A549 (cell line): ENCODE data around the gene SLIT3. TPM values are rescaled to one million over a fixed set of nuclear protein-coding genes. Genes with fewer than 3 reads are reported as not detected.
A peak's percentile ranks its signal among the peaks of the same experiment; 100 is the strongest.

Source experiments
- ATAC-seq, 2 experiments: fragments of 200-7000 bp in 1 of 2; fragments of >200 bp in 1 of 2; cut with Nextera tagmentation in 1 of 2; cut with Tn5 transposase in 1 of 2; 3 replicates each; pipeline versions ENCODE4 v1.8.0 to v1.9.1; 2018 to 2020; ENCODE audit warnings: mild to moderate bottlenecking in 1 of 2, moderate library complexity in 1 of 2
- CTCF ChIA-PET: fragments of 300-600 bp; sonication (Branson Sonifier 250); formaldehyde crosslinking; extraction: SDS; loops from one replicate; lab custom pipeline; 2021; ENCODE audit warnings: antibody characterized with exemption, inconsistent platforms; lab: Yijun Ruan, JAX
- POLR2A ChIA-PET: fragments of 350-600 bp; formaldehyde crosslinking; extraction: SDS; loops from one replicate; lab custom pipeline; 2021; ENCODE audit warnings: antibody characterized with exemption, inconsistent platforms; lab: Yijun Ruan, JAX
- DNase-seq, 2 experiments: peaks; one replicate each; pipeline versions ENCODE4 v3.0.0 to v3.0.0-alpha.2; 2011 to 2016; ENCODE audit warnings: low read depth in 1 of 2, low spot score in 1 of 2
- FAIRE-seq: peaks from 2 replicates; lab custom pipeline; 2011; peaks lifted over from hg19 to GRCh38; lab: Jason Lieb, UNC
- H3K27ac ChIP-seq, 2 experiments: fragments of >200 bp; sonication (Bioruptor Twin); formaldehyde crosslinking; 3 replicates each; pipeline ENCODE4 v1.5.1; 2016 to 2017
- H3K4me1 ChIP-seq: fragments of >200 bp; sonication (Bioruptor Twin); formaldehyde crosslinking; 3 replicates; pipeline ENCODE4 v1.6.1; 2016
- H3K4me2 ChIP-seq: fragments of >200 bp; sonication (Bioruptor Twin); formaldehyde crosslinking; 3 replicates; pipeline ENCODE4 v1.6.1; 2016
- H3K4me3 ChIP-seq: fragments of >200 bp; sonication (Bioruptor Twin); formaldehyde crosslinking; 3 replicates; pipeline ENCODE4 v1.5.1; 2016
- H3K9me3 ChIP-seq: fragments of >200 bp; sonication (Bioruptor Twin); formaldehyde crosslinking; 3 replicates; pipeline ENCODE4 v1.6.1; 2016
- BCL3 ChIP-seq: fragments of >200 bp; sonication (Bioruptor Twin); formaldehyde crosslinking; IDR thresholded peaks from 3 replicates; pipeline ENCODE4 v1.6.1; 2016
- CBX2 ChIP-seq: fragments of 200-600 bp; sonication (generic); IDR thresholded peaks from 2 replicates; pipeline ENCODE4 v1.6.1; 2016; ENCODE audit warnings: low read depth, mild to moderate bottlenecking, borderline replicate concordance
- CHD2 ChIP-seq: fragments of 150-350 bp; IDR thresholded peaks from 2 replicates; pipeline ENCODE4 v1.6.1; 2014; ENCODE audit warnings: low read length; ENCODE audit not compliant: partially characterized antibody
- CHD4 ChIP-seq: fragments of 200-600 bp; sonication (generic); IDR thresholded peaks from 2 replicates; pipeline ENCODE4 v1.6.1; 2016; ENCODE audit warnings: antibody characterized with exemption, mild to moderate bottlenecking, borderline replicate concordance
- EHF ChIP-seq: fragments of 250-450 bp; sonication (Bioruptor Pico); IDR thresholded peaks from 2 replicates; pipeline ENCODE4 v1.5.0; 2020; ENCODE audit warnings: mild to moderate bottlenecking
- FOSB ChIP-seq: fragments of 250-450 bp; sonication (Bioruptor Pico); IDR thresholded peaks from 2 replicates; pipeline ENCODE4 v1.5.0; 2020; ENCODE audit warnings: mild to moderate bottlenecking, moderate library complexity
- FOXS1 ChIP-seq: fragments of 250-450 bp; sonication (Bioruptor Pico); IDR thresholded peaks from 2 replicates; pipeline ENCODE4 v1.5.0; 2020; ENCODE audit warnings: mild to moderate bottlenecking, moderate library complexity
- GATA3 ChIP-seq: IDR thresholded peaks from 2 replicates; pipeline ENCODE4 v1.6.1; 2012; ENCODE audit warnings: borderline replicate concordance
- HOXB5 ChIP-seq: fragments of 250-450 bp; sonication (Bioruptor Pico); IDR thresholded peaks from 2 replicates; pipeline ENCODE4 v1.5.0; 2020; ENCODE audit warnings: mild to moderate bottlenecking, moderate library complexity
- MAFK ChIP-seq: fragments of 450-650 bp; IDR thresholded peaks from 2 replicates; pipeline ENCODE4 v1.6.1; 2014; ENCODE audit not compliant: partially characterized antibody
- MAX ChIP-seq: IDR thresholded peaks from 2 replicates; pipeline ENCODE4 v1.6.1; 2012
- MYC ChIP-seq: IDR thresholded peaks from 2 replicates; pipeline ENCODE4 v1.6.1; 2012; ENCODE audit warnings: mild to moderate bottlenecking, inconsistent platforms, low read length, improper control_type of control experiment, borderline replicate concordance
- PHF8 ChIP-seq: fragments of 200-600 bp; sonication (generic); IDR thresholded peaks from 2 replicates; pipeline ENCODE4 v1.6.1; 2016; ENCODE audit warnings: low read depth, mild to moderate bottlenecking, antibody characterized with exemption, moderate library complexity, borderline replicate concordance
- POLR2A ChIP-seq: IDR thresholded peaks from 2 replicates; pipeline ENCODE4 v1.6.1; 2012; ENCODE audit warnings: mild to moderate bottlenecking, low read length
- REST ChIP-seq: fragments of 200-600 bp; sonication (generic); IDR thresholded peaks from 2 replicates; pipeline ENCODE4 v1.6.1; 2016; ENCODE audit warnings: antibody characterized with exemption, mild to moderate bottlenecking, moderate library complexity
- SMC3 ChIP-seq: fragments of >200 bp; sonication (Bioruptor Twin); formaldehyde crosslinking; IDR thresholded peaks from 3 replicates; pipeline ENCODE4 v1.6.1; 2018; ENCODE audit warnings: inconsistent platforms
- SREBF2 ChIP-seq: fragments of 450-650 bp; IDR thresholded peaks from 2 replicates; pipeline ENCODE4 v1.6.1; 2014; ENCODE audit warnings: mild to moderate bottlenecking, moderate library complexity
- USF2 ChIP-seq: fragments of 450-650 bp; IDR thresholded peaks from 2 replicates; pipeline ENCODE4 v1.6.1; 2014; ENCODE audit warnings: antibody characterized with exemption
- ZSCAN20 ChIP-seq: fragments of 250-450 bp; sonication (Bioruptor Pico); IDR thresholded peaks from 2 replicates; pipeline ENCODE4 v1.8.0; 2022; ENCODE audit warnings: mild to moderate bottlenecking, moderate library complexity
- WGBS: methylation state at CpG from one replicate; pipeline ENCODE4 v1.1.6; 2017; ENCODE audit errors: missing lambda C conversion rate; 5-methylcytosine and 5-hydroxymethylcytosine counted together
- polyA plus RNA-seq, 4 experiments: library from polyadenylated mRNA; depleted of rRNA in 3 of 4; stranded (reverse); fragments of >200 nt; fragmentation: RNase III in 1 of 4; extraction: RNeasy Plus Mini Kit Qiagen cat#74134 plus additional on column Dnase treatment in 1 of 4; gene quantifications; 2 replicates in 3 of 4; 3 replicates in 1 of 4; pipeline ENCODE4 v1.2.3, GENCODE V29; 2011 to 2017

Gene SLIT3
- polyA plus RNA-seq, 2 of the 4 experiments (the other 2 are of a cell fraction) = 12.7 to 22.9 TPM

- CTCF ChIA-PET = interaction anchor here (1.1 to 2.6 kb wide), 4 partner anchors 15 to 291 kb away, joined by 3 to 7 read pairs (median 4); no protein-coding TSS in a partner anchor
- no peaks in the 10 kb centered on the region for H3K9me3 ChIP-seq
Measured at GRCh38 chr5:169258372-169259000, 42.5 kb downstream of the SLIT3 start.

GRCh38 chr5:169256191-169256590 lies 44.7 kb downstream of the SLIT3 start:
- ATAC-seq = no peak
- Histone ChIP-seq H3K9me3 (no peaks in the 10 kb centered on the region), H3K27ac (no peak overlapping the region), H3K4me2 (no peak overlapping the region), H3K4me3 (no peak overlapping the region), H3K4me1 (no peaks in the 10 kb centered on the region)
- TF ChIP-seq REST = no peak
- no peak for TF ChIP-seq SMC3
- TF ChIP-seq ZSCAN20 (CRISPR knock-in tag) = no peak
- no peak for TF ChIP-seq GATA3
- no peak for TF ChIP-seq CHD4
- TF ChIP-seq SREBF2 = no peak
- TF ChIP-seq CBX2 = no peak
- no peak for TF ChIP-seq CHD2
- no peak for TF ChIP-seq MAFK
- TF ChIP-seq FOSB = no peak
- TF ChIP-seq EHF (CRISPR knock-in tag) = no peak
- no peak for TF ChIP-seq FOXS1 (CRISPR knock-in tag)
- TF ChIP-seq PHF8 = no peak
- no peak for TF ChIP-seq HOXB5
- TF ChIP-seq USF2 = no peak
- TF ChIP-seq MYC = no peak
- no peak for TF ChIP-seq BCL3
- ChIA-PET POLR2A (no interaction called here), CTCF (interaction anchor here (1.4 to 2.6 kb wide), 2 partner anchors 9 to 27 kb away, joined by 4 to 8 read pairs; no protein-coding TSS in a partner anchor)
- FAIRE-seq = no peak
- WGBS = 95% methylated on average over 5 of the region's 5 CpGs
- no peak for DNase-seq

More at GRCh38 chr5:169258372-169259000, 42.5 kb downstream of the SLIT3 start:
- no peak overlapping the region for H3K27ac ChIP-seq
- ATAC-seq = peak in 1 of 2 experiments; percentile 51; a peak in 2 of 6 replicates
- H3K4me3 ChIP-seq = no peak overlapping the region
- POLR2A ChIA-PET = no interaction called here
- H3K4me2 ChIP-seq = no peak overlapping the region
- FAIRE-seq = no peak
- H3K4me1 ChIP-seq = no peaks in the 10 kb centered on the region
- WGBS = 68% methylated on average over 1 of the region's 1 CpG
- TF ChIP-seq FOXS1 (CRISPR knock-in tag) (no peak), MAX (no peak), POLR2A (no peak)
- DNase-seq = peak in 1 of 2 experiments; percentile 40
